HG03139 (cell line): ENCODE results near the gene PRSS50.
"Not testable (repeated sequence)": the region's sequence is repeated elsewhere in the genome, so short reads cannot be mapped to it uniquely, and the experiment has no call there.

Source experiments
- ATAC-seq: cut with Tn5 transposase; IDR thresholded peaks from one replicate; pipeline ENCODE4 v1.9.1; 2021; ENCODE audit not compliant: unreplicated experiment

Gene PRSS50

DNA sequence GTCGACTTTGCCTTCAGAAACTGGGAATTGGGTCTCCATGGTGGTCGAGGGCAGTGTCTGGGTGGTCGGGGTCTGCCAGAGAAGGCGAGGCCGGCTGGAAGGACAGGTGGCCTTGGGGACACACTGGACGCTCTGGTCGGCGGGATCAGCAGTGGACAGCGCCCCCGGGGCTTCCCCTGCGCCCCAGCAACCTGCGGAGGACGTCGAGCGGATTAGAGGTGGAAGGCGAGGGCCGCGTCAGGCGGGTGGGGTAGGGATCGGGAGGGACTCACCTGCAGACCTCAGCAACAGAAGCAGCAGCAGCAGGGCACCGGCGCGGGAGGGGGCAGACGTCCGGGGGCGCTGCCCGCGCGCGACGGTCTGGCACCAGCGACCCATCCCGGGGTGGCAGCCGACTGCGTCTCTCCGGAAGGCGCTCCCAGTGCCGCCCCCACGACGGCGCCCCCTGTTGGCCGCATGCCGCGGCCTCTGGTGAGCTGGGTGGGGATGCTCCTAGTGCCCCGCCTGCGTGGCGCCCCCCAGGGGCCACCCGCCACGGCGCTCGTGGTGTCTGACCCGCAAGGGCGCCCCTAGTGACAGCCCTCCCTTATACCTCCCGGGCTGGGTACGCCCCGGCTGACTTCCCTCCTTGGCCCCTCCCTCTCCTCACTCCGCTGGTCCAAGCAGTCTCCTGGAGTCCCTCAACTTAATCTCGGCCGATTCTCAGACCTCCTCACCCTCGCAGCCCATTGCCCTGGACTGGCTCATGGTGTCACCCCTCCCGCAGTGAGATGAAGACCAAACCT, at the start of gene PRSS50:
Gene PRSS50, minus strand, starts transcription at position 423 of the 785 bp plus-strand sequence. Its CDS starts 45 bp downstream, at position 378.
- no peak for ATAC-seq

DNA sequence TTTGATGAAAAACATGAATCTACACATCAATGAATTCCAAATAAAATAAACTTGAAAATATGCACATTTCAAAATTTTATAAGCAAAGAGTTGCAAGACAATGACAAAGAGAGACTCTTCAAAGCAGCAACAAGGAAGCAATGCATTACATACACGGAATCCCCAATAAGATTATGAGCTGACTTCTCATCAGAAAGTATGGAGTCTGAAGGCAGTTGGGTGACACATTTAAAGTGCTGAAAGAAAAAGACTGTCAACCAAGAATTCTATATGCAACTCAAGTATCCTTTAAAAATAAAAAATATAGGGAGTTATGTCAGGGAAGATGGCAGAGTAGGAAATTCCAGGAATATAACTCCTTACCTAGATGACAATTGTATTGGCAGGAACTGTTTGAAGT, 46.5 kb upstream of the PRSS50 start:
- ATAC-seq, result no peak

DNA sequence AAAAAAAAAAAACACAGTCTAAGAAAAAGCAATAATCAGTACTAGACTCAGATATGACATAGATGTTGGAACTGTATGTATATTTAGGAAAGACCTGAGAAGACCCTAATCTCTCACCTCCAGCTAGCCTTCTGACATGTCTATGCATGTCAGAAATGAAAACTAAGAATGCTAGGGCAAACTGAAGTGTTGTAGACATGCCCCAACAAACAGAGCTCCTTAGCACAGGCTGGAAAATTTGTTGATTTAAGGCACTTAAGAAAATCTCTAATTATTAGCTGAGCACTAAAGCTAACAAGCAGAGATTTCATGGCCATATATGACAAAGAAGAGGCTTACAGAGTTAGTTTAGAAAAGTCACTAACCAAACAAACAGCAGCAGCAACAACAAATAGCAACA, 45.5 kb upstream of the PRSS50 start:
- no peak for ATAC-seq

- no peak for ATAC-seq
Observed at GRCh38 chr3:46759239-46760167, 41.8 kb upstream of the PRSS50 start.

GRCh38 chr3:46756642-46757041, 39.0 kb upstream of the PRSS50 start:
- ATAC-seq, result no peak

DNA sequence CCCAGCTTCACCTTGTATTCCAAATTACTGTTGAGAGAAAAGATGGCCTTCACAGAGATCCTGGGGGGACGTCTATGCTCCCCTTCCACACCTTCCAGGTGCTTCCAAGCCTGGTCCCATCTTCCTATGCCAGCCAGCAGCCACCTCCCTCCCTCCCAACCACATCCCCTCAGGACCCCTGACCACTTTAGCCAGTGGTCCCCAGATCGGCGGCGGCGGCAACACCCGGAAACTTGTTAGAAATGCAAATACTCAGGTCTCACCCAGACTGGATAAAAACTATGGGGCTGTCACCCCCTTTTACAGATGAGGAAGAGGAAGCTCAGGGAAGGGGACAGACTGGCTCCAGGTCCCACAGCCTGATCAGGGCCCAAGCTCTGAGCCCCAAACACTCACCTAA, 38.0 kb upstream of the PRSS50 start:
- ATAC-seq, result no peak

- ATAC-seq, result not testable (repeated sequence)
Observed at GRCh38 chr3:46753127-46753526, 35.5 kb upstream of the PRSS50 start.

DNA sequence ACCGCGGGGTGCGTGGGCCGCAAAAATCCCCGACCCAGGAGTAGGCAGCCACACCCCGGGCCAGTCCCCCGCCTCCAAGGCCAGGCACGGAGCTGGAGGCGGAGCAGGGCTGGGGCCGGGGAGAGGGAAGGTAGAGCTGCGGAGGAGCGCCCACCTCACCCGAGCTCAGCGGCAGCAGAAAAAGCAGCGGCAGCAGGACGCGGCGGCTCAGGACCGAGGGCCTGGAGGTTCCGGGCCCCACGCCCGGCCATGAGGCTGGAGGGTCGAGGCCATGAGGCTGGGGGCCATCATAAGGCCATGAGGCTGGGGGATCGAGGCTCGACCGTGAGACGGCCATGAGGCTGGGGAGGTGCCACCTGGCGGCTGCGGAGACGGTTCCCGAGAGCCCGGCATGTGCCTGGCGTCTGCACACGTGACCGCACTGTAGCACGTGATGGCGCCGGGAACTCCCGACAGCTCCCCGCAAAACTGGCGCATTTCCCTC, 32.9 kb upstream of the PRSS50 start:
- ATAC-seq, result no peak

GRCh38 chr3:46749129-46749528, 31.5 kb upstream of the PRSS50 start:
- ATAC-seq, result no peak

GRCh38 chr3:46748170-46748569, 30.5 kb upstream of the PRSS50 start:
- no peak for ATAC-seq

DNA sequence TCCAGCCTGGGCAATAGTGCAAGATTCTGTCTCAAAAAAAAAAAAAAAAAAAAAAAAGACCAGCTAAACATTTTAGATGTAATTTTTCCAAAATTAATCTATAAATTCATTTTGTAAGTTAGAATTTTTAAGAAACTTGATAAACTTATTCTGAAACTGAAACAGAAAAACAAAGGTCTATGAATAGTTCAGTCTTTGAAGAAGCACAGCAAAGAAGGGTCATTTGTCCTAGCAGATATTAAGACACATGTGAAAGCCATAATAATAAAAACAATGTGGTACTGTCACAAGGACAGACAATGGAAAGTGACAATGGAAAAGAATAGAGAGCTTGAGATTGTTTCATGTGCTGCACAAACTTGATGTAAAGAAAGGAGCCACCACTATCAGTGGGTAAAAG, 29.0 kb upstream of the PRSS50 start:
- ATAC-seq, result no peak

DNA sequence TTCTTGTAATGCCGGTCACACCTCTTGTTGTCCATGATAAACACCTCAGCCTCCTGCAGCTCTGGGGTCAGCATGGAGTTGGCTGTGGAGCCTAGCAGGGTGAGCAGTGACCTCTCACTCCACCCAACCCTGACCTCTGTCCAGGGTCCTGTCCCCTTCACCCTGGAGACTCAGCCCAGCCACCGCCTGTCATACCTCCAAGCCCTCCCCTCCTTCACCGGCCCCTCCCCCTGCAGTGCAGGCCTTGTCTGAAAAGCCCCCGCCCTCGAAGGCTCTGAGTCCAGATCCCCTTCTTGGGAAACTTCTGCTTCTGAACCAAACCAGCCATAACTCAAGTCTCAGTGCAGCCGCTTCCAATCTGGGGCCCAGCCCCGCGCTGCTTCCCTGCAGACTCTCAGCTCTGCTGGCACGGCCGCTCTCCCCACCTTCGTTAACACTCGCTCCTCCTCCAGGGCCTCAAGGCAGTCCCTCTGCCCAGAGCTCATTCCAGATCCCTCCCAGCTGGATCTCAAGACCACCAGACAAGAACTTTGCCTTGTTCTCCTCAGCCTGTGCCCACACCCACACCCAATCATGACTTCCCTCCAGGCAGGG, 25.4 kb upstream of the PRSS50 start:
- no peak for ATAC-seq

GRCh38 chr3:46739565-46739964, 21.9 kb upstream of the PRSS50 start:
- ATAC-seq, result not testable (repeated sequence)

GRCh38 chr3:46737329-46737731, 19.7 kb upstream of the PRSS50 start:
- ATAC-seq, result no peak

DNA sequence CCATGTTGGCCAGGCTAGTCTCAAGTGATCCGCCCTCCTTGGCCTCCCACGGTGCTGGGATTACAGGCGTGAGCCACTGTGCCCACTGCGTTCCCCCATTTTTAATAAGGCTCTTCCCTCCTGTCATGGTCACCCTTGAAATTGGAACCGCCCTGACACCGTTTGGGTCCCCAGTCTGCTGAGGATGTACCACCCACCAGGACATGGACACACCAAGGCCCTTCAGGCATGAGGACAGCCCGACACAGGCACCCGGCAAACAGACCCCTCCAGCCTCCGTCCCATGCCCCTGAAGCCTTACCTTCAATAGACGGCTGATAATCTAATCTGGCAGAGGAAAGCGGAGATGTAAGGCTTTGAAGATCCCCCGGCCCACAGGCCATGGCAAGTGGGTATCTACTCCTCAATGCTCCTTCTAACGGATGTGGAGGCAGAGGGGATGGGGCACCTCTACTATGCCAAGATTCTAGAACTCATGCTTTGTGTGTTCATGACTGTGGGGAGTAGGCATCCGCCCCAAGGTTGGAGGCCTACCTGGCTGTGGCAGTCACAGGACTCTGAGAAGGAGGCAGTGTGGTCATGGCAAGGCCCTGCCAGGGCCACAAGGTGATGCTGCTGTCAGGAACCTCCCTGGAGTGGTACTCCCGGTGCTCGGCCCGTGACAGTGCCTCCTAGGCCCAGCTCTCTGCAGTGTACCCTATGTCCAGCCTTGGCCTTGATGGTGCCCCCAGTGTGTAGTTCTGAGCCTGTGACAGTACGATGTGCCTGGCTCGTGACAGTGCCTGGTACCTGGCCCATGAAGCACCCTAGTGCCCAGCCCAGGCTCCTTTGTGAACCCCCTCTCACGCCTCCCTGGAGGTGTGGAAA, 18.6 kb upstream of the PRSS50 start:
- no peak for ATAC-seq

GRCh38 chr3:46734773-46735172, 17.1 kb upstream of the PRSS50 start:
- no peak for ATAC-seq

DNA sequence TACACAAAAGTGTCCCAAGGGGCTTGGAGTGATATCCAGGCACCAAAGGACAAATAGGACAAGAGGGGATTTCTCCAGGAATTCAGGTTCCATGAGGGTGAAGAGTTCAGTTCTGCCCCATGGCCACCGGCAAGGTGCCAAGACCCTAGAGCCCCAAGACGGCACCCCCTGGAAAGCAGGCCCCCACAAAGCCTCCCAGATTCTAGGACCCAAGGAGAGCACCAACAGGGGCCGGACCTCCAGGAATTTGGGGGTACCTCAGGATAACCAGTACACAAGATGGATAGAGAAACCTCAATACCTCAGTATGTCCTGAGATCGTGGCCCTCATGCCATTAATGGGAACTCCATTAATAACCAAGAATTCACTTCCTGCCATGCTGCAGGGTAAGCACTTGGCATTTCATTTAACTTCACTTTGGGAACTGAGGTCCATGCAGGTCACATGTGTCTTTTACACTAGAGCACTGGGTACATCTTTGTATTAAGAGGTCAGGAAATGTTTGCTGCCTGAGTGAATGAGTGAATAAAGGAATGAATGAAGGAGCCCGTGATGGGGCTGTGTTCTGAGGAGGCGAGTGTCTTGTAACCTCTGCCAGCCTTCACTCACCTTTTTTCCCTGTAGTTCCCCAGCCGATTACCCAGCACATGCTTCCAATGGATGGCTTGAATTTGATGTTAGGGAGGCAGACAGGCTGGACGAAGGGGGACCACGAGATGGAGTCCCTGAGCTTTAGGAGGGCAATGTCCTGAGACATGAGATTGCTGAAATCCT, 15.5 kb upstream of the PRSS50 start:
- no peak for ATAC-seq

- ATAC-seq, result no peak
Observed at GRCh38 chr3:46731795-46732194, 14.1 kb upstream of the PRSS50 start.

DNA sequence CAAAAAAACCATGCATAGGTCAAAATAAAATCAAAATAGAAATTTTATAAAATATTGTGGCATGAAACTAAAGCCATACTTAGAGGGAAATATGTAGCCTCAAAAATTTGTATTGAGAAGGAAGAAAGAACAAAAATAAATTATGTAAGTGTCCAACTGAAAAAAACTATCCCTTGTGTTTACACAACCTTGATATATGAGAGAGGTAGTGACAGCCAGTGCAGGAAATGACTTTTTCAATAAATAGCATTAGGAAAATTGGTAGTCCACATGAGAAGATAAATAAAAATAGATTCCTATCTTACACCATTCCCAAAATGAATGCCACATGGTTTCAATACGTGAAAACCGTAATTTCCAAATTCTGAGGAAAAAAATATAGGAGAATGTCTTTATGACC, 13.2 kb upstream of the PRSS50 start:
- no peak for ATAC-seq

DNA sequence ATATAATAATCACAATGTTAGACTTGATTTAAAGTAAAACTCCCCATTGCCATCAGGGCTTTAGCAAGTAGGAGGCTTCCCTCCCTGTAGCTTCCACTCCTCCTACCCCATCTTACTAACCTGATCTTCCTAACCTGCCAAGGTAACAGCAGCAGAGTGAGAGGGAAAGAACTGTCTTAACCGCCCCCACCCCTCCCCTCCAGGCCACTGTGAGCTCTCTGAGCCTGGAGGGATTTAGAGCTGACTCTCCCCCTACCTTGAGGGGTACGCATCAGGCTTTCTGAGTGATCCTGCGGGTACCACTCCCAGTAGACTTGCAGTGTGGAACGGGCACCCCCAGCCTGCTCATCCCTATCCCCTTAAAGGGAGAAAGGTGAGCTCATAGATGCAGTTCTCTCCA, 11.4 kb upstream of the PRSS50 start:
- ATAC-seq, result no peak
